ENCODE measurements around the gene PPARA. TPM values are rescaled to one million over a fixed set of nuclear protein-coding genes. Genes with fewer than 3 reads are reported as not detected.
A peak's percentile ranks its signal among the peaks of the same experiment; 100 is the strongest.

The PPARA gene
- total and polyA plus RNA-seq, 9 of the 15 experiments (the other 6 are each of a cell fraction or from before 2014, with no cell fraction given) = 0.64 to 5.3 (median 3.5) TPM

GRCh38 chr22:46246178-46246577 is 95.9 kb downstream of the PPARA start (continued):
- TF ChIP-seq NCOA2 (IDR thresholded peaks at IDR 0.05; ENCODE audit: partially characterized antibody in 2 of 2) (no peak), CEBPG (CRISPR knock-in tag; IDR thresholded peaks at IDR 0.05) (no peak), CEBPG (tag; conservative IDR thresholded peaks at IDR 0.05 in 1 of 2, IDR thresholded peaks at IDR 0.05 in 1 of 2) (no peak), RBM15 (IDR thresholded peaks at IDR 0.05; ENCODE audit: insufficient read depth, low read length) (no peak), SIN3A (IDR thresholded peaks at IDR 0.05; ENCODE audit: borderline replicate concordance in 2 of 2, control insufficient read depth in 1 of 2, low read depth in 2 of 2, low read length in 2 of 2) (no peak)

GRCh38 chr22:46247443-46247975 is 97.2 kb downstream of the PPARA start:
- Histone ChIP-seq H3K27me3 (ENCODE audit: control insufficient read depth in 2 of 2, insufficient read depth in 2 of 2, low read length in 2 of 2) (no peaks in the 10 kb centered on the region), H3K9ac (ENCODE audit: insufficient read depth in 1 of 2, low read depth in 2 of 2, low read length in 2 of 2) (peak overlapping the region in 1 of 2 experiments; percentile 73; a peak in 1 of 4 replicates), H3K27ac (ENCODE audit: extremely low read depth, low read depth, low read length) (no peak overlapping the region), H3K4me1 (replicated peaks in 1 of 2; ENCODE audit: control insufficient read depth in 2 of 2, insufficient read depth in 2 of 2, low read length in 2 of 2) (peaks cover 8 to 43% of the 10 kb centered on the region in 2 experiments), H3K9me3 (replicated peaks; ENCODE audit: control insufficient read depth, insufficient read depth, low read depth, low read length) (no peaks in the 10 kb centered on the region), H3K9me1 (ENCODE audit: control insufficient read depth, insufficient read depth, low read length) (no peaks in the 10 kb centered on the region), H3K4me2 (ENCODE audit: insufficient read depth, low read length) (no peak overlapping the region), H2AFZ (ENCODE audit: low read depth, low read length) (no peak overlapping the region), H3K4me3 (no peak overlapping the region), H3K36me3 (ENCODE audit: control insufficient read depth, insufficient read depth, low read length) (peaks cover 5% of the 10 kb centered on the region; the same call in 1 of the 3 replicates), H4K20me1 (replicated peaks; ENCODE audit: control insufficient read depth, insufficient read depth, low read length) (no peaks in the 10 kb centered on the region), H3K79me2 (ENCODE audit: control insufficient read depth, insufficient read depth, low read length) (peaks cover 26% of the 10 kb centered on the region)
- 40% methylated on average over 1 of the region's 2 CpGs for WGBS (ENCODE audit: insufficient coverage, low coverage, missing lambda C conversion rate)
- in situ Hi-C loops (cut with MboI) = loop anchor here (10.0 kb wide), 1 partner anchor 103 kb away; no protein-coding TSS in a partner anchor
- CTCF ChIA-PET (ENCODE audit: low intra/inter-chr PET ratio) = no interaction called here
- DNase-seq (ENCODE audit: extremely low read depth in 1 of 4, low spot score in 3 of 4) (no peak), ATAC-seq (no peak), FAIRE-seq (no peak)
- intact Hi-C loops (cut with micrococcal nuclease) = loop anchor here (10.0 kb wide), 1 partner anchor 93 kb away; the partner anchor contains the start of gene PPARA
- POLR2A ChIA-PET = interaction anchor here (0.7 to 3.1 kb wide), 3 partner anchors 13 to 50 kb away, joined by 4 to 10 read pairs (median 4); no protein-coding TSS in a partner anchor
- no TSS peak for BruUV-seq (replicated peaks)
- no peak for TF ChIP-seq SAFB (IDR thresholded peaks at IDR 0.05; ENCODE audit: borderline replicate concordance, low read depth, low read length)
- no peak for TF ChIP-seq TCF7 (IDR thresholded peaks at IDR 0.05; ENCODE audit: borderline replicate concordance)
- TF ChIP-seq POLR2AphosphoS5 (IDR thresholded peaks at IDR 0.05; ENCODE audit: control insufficient read depth, insufficient read depth, low read depth, low read length) = no peak
- no peak for TF ChIP-seq PATZ1 (CRISPR knock-in tag; IDR thresholded peaks at IDR 0.05; ENCODE audit: borderline replicate concordance)
- TF ChIP-seq ZBTB33 (CRISPR knock-in tag; IDR thresholded peaks at IDR 0.05) = no peak
- no peak for TF ChIP-seq ZNF551 (CRISPR knock-in tag; IDR thresholded peaks at IDR 0.05)
- TF ChIP-seq MNT (conservative IDR thresholded peaks at IDR 0.05) = no peak
- no peak for TF ChIP-seq CREM (IDR thresholded peaks at IDR 0.05; ENCODE audit: low read depth)
- TF ChIP-seq TAF1 (IDR thresholded peaks at IDR 0.05; ENCODE audit: control insufficient read depth, extremely low read depth, insufficient read depth, low read length, severe bottlenecking) = no peak

All from K562 (cell line).